Mesendoderm (in vitro differentiated cells): ENCODE measurements around the gene MROH2A.

ENCODE experiments used
- DNase-seq: peaks from one replicate; pipeline ENCODE4 v3.0.0; 2013
- H2AK5ac ChIP-seq: 2 replicates; pipeline ENCODE4 v1.6.1; 2013; ENCODE audit warnings: low read length, inconsistent platforms
- H2BK120ac ChIP-seq: 2 replicates; pipeline ENCODE4 v1.6.1; 2013; ENCODE audit warnings: low read depth, mild to moderate bottlenecking, low read length, moderate library complexity, mixed read lengths
- H2BK15ac ChIP-seq: replicated peaks from 2 replicates; pipeline ENCODE4 v1.6.1; 2013; ENCODE audit warnings: low read depth, mild to moderate bottlenecking, moderate library complexity
- H2BK5ac ChIP-seq: 2 replicates; pipeline ENCODE4 v1.6.1; 2013; ENCODE audit warnings: low read length, inconsistent platforms
- H3K18ac ChIP-seq: 2 replicates; pipeline ENCODE4 v1.6.1; 2013; ENCODE audit warnings: mild to moderate bottlenecking, low read length, mixed read lengths
- H3K23ac ChIP-seq: one replicate; pipeline ENCODE4 v1.6.1; 2013; ENCODE audit warnings: low read length
- H3K27ac ChIP-seq: 2 replicates; pipeline ENCODE4 v1.5.1; 2013; ENCODE audit warnings: low read depth, mild to moderate bottlenecking, inconsistent platforms, low read length, moderate library complexity
- H3K27me3 ChIP-seq: 2 replicates; pipeline ENCODE4 v1.6.1; 2013; ENCODE audit warnings: low read length, control low read depth, mild to moderate bottlenecking, inconsistent platforms; ENCODE audit not compliant: insufficient read depth, poor library complexity
- H3K36me3 ChIP-seq: 2 replicates; pipeline ENCODE4 v1.6.1; 2013; ENCODE audit warnings: low read length, inconsistent platforms; ENCODE audit not compliant: control insufficient read depth, insufficient read depth
- H3K4ac ChIP-seq: one replicate; pipeline ENCODE4 v1.6.1; 2013; ENCODE audit warnings: low read depth, mild to moderate bottlenecking, low read length, moderate library complexity
- H3K4me1 ChIP-seq: 2 replicates; pipeline ENCODE4 v1.6.1; 2013; ENCODE audit warnings: low read depth, low read length, inconsistent platforms; ENCODE audit not compliant: control insufficient read depth
- H3K4me2 ChIP-seq: 2 replicates; pipeline ENCODE4 v1.6.1; 2013; ENCODE audit warnings: low read length
- H3K4me3 ChIP-seq: 2 replicates; pipeline ENCODE4 v1.5.1; 2013; ENCODE audit warnings: mild to moderate bottlenecking, low read length
- H3K56ac ChIP-seq: one replicate; pipeline ENCODE4 v1.6.1; 2013; ENCODE audit warnings: low read length
- H3K79me1 ChIP-seq: 2 replicates; pipeline ENCODE4 v1.6.1; 2013; ENCODE audit warnings: low read length, inconsistent platforms
- H3K79me2 ChIP-seq: 2 replicates; pipeline ENCODE4 v1.6.1; 2013; ENCODE audit warnings: mild to moderate bottlenecking, low read length; ENCODE audit not compliant: control insufficient read depth, insufficient read depth
- H3K9ac ChIP-seq: 2 replicates; pipeline ENCODE4 v1.6.1; 2013; ENCODE audit warnings: low read length, inconsistent platforms
- H4K5ac ChIP-seq: one replicate; pipeline ENCODE4 v1.6.1; 2013; ENCODE audit warnings: low read length
- H4K8ac ChIP-seq: one replicate; pipeline ENCODE4 v1.6.1; 2013; ENCODE audit warnings: low read depth, mild to moderate bottlenecking, control low read depth, low read length, moderate library complexity
- WGBS: extraction: QIAGEN DNeasy Blood & Tissue Kit; methylation state at CpG from one replicate; pipeline ENCODE4 v1.1.7; 2013; ENCODE audit warnings: low lambda C conversion rate, missing lambda C conversion rate; ENCODE audit not compliant: insufficient coverage; ENCODE audit errors: extremely low coverage; 5-methylcytosine and 5-hydroxymethylcytosine counted together

The MROH2A gene

GRCh38 chr2:233833345-233833744 lies 55.2 kb downstream of the MROH2A start:
- H2BK5ac ChIP-seq, result no peak overlapping the region
- DNase-seq, result no peak
- H3K4me1 ChIP-seq, result no peaks in the 10 kb centered on the region
- no peak overlapping the region for H4K5ac ChIP-seq
- no CpG with 5 or more reads among the region's 10 CpGs for WGBS
- H4K8ac ChIP-seq, result no peak overlapping the region
- no peak overlapping the region for H3K4me2 ChIP-seq
- H3K79me2 ChIP-seq, result peaks cover 8% of the 10 kb centered on the region
- H3K27me3 ChIP-seq, result no peaks in the 10 kb centered on the region
- no peak overlapping the region for H3K4ac ChIP-seq
- no peak overlapping the region for H3K4me3 ChIP-seq
- no peak overlapping the region for H3K27ac ChIP-seq
- no peak overlapping the region for H3K18ac ChIP-seq
- H2AK5ac ChIP-seq, result no peak overlapping the region
- no peak overlapping the region for H3K23ac ChIP-seq
- peaks cover 14% of the 10 kb centered on the region for H3K36me3 ChIP-seq
- no peak overlapping the region for H3K9ac ChIP-seq
- H3K56ac ChIP-seq, result no peak overlapping the region
- H3K79me1 ChIP-seq, result peaks cover 7% of the 10 kb centered on the region
- no peak overlapping the region for H2BK15ac ChIP-seq
- H2BK120ac ChIP-seq, result no peak overlapping the region

- Histone ChIP-seq H3K56ac (no peak overlapping the region), H3K79me2 (peaks cover 29% of the 10 kb centered on the region), H3K36me3 (peaks cover 18% of the 10 kb centered on the region), H3K4me3 (no peak overlapping the region), H2BK120ac (no peak overlapping the region), H3K27ac (no peak overlapping the region), H3K4ac (no peak overlapping the region), H2BK15ac (no peak overlapping the region), H2AK5ac (no peak overlapping the region), H2BK5ac (no peak overlapping the region), H4K5ac (no peak overlapping the region), H3K23ac (no peak overlapping the region), H4K8ac (no peak overlapping the region), H3K79me1 (peaks cover 15% of the 10 kb centered on the region), H3K4me1 (no peaks in the 10 kb centered on the region), H3K27me3 (no peaks in the 10 kb centered on the region), H3K18ac (no peak overlapping the region), H3K4me2 (no peak overlapping the region), H3K9ac (no peak overlapping the region)
- DNase-seq, result no peak
- WGBS, result no CpG with 5 or more reads among the region's 14 CpGs
These were observed 57.4 kb downstream of the MROH2A start for GRCh38 chr2:233835230-233836186.

- H3K18ac ChIP-seq, result no peak overlapping the region
- no peak overlapping the region for H3K4ac ChIP-seq
- no peak overlapping the region for H3K4me2 ChIP-seq
- no peak overlapping the region for H3K56ac ChIP-seq
- H3K4me3 ChIP-seq, result no peak overlapping the region
- DNase-seq, result no peak
- H3K27ac ChIP-seq, result no peak overlapping the region
- H3K23ac ChIP-seq, result no peak overlapping the region
- no peak overlapping the region for H2AK5ac ChIP-seq
- H2BK5ac ChIP-seq, result no peak overlapping the region
- no peak overlapping the region for H4K5ac ChIP-seq
- no peak overlapping the region for H3K9ac ChIP-seq
- no peaks in the 10 kb centered on the region for H3K4me1 ChIP-seq
- no peaks in the 10 kb centered on the region for H3K27me3 ChIP-seq
- WGBS, result no CpG with 5 or more reads among the region's 7 CpGs
- H2BK15ac ChIP-seq, result no peak overlapping the region
- H3K79me1 ChIP-seq, result peaks cover 15% of the 10 kb centered on the region
- peaks cover 38% of the 10 kb centered on the region for H3K79me2 ChIP-seq
- H2BK120ac ChIP-seq, result no peak overlapping the region
- peaks cover 22% of the 10 kb centered on the region for H3K36me3 ChIP-seq
- no peak overlapping the region for H4K8ac ChIP-seq
These were observed 58.2 kb downstream of the MROH2A start for GRCh38 chr2:233836359-233836758.

- Histone ChIP-seq H3K18ac (no peak overlapping the region), H3K36me3 (peaks cover 31% of the 10 kb centered on the region), H3K9ac (no peak overlapping the region), H4K5ac (no peak overlapping the region), H3K4me2 (no peak overlapping the region), H2AK5ac (no peak overlapping the region), H2BK5ac (no peak overlapping the region), H3K79me2 (peaks cover 46% of the 10 kb centered on the region), H2BK120ac (no peak overlapping the region), H2BK15ac (no peak overlapping the region), H4K8ac (no peak overlapping the region), H3K4me1 (no peaks in the 10 kb centered on the region), H3K23ac (no peak overlapping the region), H3K27me3 (no peaks in the 10 kb centered on the region), H3K56ac (no peak overlapping the region), H3K4ac (no peak overlapping the region), H3K79me1 (peaks cover 15% of the 10 kb centered on the region), H3K4me3 (no peak overlapping the region), H3K27ac (no peak overlapping the region)
- WGBS, result no CpG with 5 or more reads among the region's 9 CpGs
- DNase-seq, result no peak
These were observed 59.6 kb downstream of the MROH2A start for GRCh38 chr2:233837694-233838229.

- H2AK5ac ChIP-seq, result no peak overlapping the region
- no peak overlapping the region for H3K4me2 ChIP-seq
- no peak overlapping the region for H3K56ac ChIP-seq
- WGBS, result no CpG with 5 or more reads among the region's 7 CpGs
- H3K4me3 ChIP-seq, result no peak overlapping the region
- H3K4ac ChIP-seq, result no peak overlapping the region
- H3K9ac ChIP-seq, result no peak overlapping the region
- no peak overlapping the region for H3K27ac ChIP-seq
- peaks cover 46% of the 10 kb centered on the region for H3K79me2 ChIP-seq
- H3K27me3 ChIP-seq, result no peaks in the 10 kb centered on the region
- H4K8ac ChIP-seq, result no peak overlapping the region
- no peak for DNase-seq
- peaks cover 34% of the 10 kb centered on the region for H3K36me3 ChIP-seq
- H3K23ac ChIP-seq, result no peak overlapping the region
- H4K5ac ChIP-seq, result no peak overlapping the region
- peaks cover 15% of the 10 kb centered on the region for H3K79me1 ChIP-seq
- H2BK5ac ChIP-seq, result no peak overlapping the region
- no peak overlapping the region for H2BK120ac ChIP-seq
- H2BK15ac ChIP-seq, result no peak overlapping the region
- no peaks in the 10 kb centered on the region for H3K4me1 ChIP-seq
- no peak overlapping the region for H3K18ac ChIP-seq
These were observed 60.1 kb downstream of the MROH2A start for GRCh38 chr2:233838251-233838650.
